Activated CD4-positive, alpha-beta T cell treated with anti-CD3 and anti-CD28 coated beads, Interleukin-10, Interleukin-2, amounts not matched to agents 100 ng/mL and 50 ng/mL, durations not matched to agents 16 hours and 8 hours (primary cell): ENCODE data around the gene KLRK1.
A peak's percentile ranks its signal among the peaks of the same experiment; 100 is the strongest.
"Not testable (repeated sequence)": the region's sequence is repeated elsewhere in the genome, so short reads cannot be mapped to it uniquely, and the experiment has no call there.

Experiments used
- DNase-seq: peaks from one replicate; pipeline ENCODE4 v3.0.0-alpha.2; 2020

The KLRK1 gene

DNA sequence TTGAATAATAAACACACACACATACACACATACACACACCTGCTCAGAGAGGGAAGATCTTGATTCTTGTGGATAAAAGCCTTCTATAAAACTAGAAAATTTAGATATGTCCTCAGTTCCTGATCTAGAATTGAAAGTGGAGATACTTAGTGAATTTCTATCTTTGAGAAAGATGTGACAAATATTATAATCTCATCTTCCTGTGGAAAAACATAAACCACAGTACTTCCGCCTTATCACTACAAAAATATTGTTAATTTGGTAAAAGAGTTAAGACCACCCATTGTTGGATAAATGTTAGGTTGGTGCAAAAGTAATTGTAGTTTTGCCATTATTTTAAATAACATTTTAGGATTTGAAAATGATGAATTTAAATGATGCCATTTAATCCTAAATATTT is at the start of gene KLRK1:
TSS of gene KLRK1 (minus strand) at position 138 of the 400 bp plus-strand sequence. CDS start 1,231 bp downstream, outside the sequence.
- DNase-seq = no peak

GRCh38 chr12:10437601-10438000 is 47.8 kb upstream of the KLRK1 start:
- not testable (repeated sequence) for DNase-seq

- DNase-seq = not testable (repeated sequence)
These were observed 46.0 kb upstream of the KLRK1 start, which contains the start of gene KLRC2 for GRCh38 chr12:10435816-10436215. Gene KLRC2 (minus strand): TSS chr12:10436010. CDS start chr12:10435986, 24 bp downstream.

- peak; percentile 17 for DNase-seq
These were observed 40.8 kb upstream of the KLRK1 start for GRCh38 chr12:10430623-10431022.

DNA sequence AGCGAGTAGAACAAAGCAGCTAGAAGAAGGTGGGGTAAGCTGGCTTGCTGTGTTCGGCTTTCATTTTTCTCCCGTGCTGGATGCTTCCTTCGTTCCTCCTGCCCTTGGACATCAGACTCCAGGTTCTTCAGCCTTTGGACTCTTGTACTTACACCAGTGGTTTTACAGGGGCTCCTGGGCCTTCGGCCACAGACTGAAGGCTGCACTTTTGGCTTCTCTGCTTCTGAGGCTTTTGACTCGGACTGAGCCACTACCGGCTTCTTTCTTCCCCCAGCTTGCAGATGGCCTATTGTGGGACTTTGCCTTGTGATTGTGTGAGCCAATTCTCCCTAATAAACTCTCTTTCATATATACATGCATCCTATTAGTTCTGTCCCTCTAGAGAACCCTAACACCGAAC is 36.1 kb upstream of the KLRK1 start:
- DNase-seq = not testable (repeated sequence)

DNA sequence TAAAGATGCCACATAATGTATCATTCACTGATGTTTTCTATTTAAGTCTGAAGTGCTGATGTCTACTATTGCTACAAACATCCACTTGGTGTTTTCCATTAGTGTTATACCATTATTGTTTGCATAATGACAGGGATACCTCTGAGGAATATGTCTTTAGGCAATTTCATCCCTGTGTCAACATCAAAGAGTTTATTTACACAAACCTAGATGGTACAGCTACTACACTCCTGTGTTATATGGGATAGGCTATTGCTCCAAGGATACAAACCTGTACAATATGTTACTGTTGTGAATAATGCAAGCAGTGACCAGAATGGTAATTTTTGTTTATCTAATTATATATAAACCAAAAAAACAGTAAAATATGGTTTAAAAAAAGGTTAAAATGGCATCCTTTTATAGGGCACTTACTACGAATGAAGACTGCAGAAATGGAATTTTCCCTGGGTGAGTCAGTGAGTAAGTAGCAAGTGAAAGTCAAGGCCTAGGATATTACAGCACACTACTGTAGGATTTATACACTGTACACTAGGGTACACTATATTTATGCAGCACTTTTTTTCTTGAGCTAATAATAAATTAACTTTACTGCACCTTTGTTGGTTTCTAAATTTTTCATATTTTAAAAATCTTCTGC is 34.5 kb upstream of the KLRK1 start:
- DNase-seq = not testable (repeated sequence)

DNA sequence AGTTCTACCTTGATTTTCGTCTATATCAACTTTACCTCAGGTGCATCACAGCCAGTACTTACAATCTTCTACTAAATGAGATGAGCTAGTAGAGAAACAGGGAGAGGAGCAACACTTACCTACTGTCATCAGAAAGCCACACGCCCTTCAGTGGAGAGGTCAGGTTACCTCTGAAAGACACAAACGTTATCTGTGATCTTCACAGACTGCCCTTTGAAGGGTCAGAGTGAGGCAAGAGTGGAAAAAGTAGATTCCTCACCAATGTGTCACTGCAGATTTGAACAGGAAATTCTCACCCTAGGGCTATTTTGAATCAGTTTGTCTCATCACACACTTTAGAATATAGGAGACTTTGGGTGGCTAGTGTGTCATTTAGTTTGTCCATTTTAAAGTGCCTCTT is 32.3 kb upstream of the KLRK1 start:
- not testable (repeated sequence) for DNase-seq

DNA sequence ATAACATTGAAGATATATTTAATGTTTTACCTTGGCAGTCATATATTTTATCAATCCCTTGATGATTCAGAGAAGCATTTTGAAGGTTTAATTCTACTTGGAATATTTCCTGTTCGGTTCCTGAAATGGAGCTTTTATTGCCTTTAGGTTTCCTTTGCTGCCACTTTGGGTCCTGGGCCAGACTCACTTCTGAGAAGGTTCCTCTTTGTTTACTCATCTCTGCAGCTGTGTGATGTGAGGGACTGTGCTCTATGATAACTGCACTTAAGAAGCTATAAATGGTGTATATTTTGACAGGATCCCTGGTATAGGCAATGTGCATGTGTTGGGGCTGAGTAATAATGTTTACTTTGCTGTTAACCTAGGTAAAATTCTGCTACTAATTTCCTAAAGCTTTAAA is 30.5 kb upstream of the KLRK1 start, which contains the start of gene KLRC3:
TSS of gene KLRC3 (minus strand) at position 262 of the 400 bp plus-strand sequence. CDS start at position 217, 45 bp downstream.
- DNase-seq = not testable (repeated sequence)

DNA sequence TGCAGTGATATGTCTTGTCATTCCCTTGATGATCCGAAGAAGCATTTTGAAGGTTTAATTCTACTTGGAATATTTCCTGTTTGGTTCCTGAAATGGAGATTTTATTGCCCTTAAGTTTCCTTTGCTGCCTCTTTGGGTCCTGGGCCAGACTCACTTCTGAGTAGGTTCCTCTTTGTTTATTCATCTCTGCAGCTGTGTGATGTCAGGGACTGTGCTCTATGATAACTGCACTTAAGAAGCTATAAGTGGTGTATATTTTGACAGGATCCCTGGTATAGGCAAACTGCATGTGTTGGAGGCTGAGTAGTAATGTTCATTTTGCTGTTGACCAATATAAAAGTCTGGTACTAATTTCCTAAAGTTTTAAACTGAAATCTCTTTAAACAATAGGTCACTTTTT is 19.6 kb upstream of the KLRK1 start, which contains the start of gene KLRC4:
TSS of gene KLRC4 (minus strand) at position 366 of the 400 bp plus-strand sequence. CDS start at position 184, 182 bp downstream.
- DNase-seq = no peak

GRCh38 chr12:10408842-10409241 is 19.0 kb upstream of the KLRK1 start:
- no peak for DNase-seq

- DNase-seq = no peak
These were observed 16.9 kb upstream of the KLRK1 start for GRCh38 chr12:10406725-10407124.

GRCh38 chr12:10405294-10405693 is 15.5 kb upstream of the KLRK1 start:
- DNase-seq = no peak

DNA sequence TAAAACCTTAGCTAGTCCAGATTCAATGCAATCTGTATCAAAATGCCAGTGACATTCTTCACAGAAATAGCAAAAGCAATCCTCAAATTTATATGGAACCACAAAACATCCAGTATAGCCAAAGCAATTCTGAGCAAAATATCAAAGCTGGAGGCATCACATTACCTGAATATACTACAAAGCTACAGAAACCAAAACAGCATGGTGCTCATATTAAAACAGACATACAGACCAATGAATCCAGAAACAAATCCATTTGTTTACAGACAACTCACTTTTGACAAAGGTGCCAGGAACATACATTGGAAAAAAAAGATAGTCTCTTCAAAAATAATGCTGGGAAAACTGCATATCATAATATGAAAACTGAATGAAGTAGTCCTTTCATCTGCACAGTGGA is 15.0 kb upstream of the KLRK1 start:
- DNase-seq = no peak

GRCh38 chr12:10400829-10401228 is 11.0 kb upstream of the KLRK1 start:
- no peak for DNase-seq

GRCh38 chr12:10398168-10398567 is 8.3 kb upstream of the KLRK1 start:
- DNase-seq = no peak

- DNase-seq = no peak
These were observed 7.5 kb upstream of the KLRK1 start for GRCh38 chr12:10397296-10397695.

- not testable (repeated sequence) for DNase-seq
These were observed 6.3 kb upstream of the KLRK1 start for GRCh38 chr12:10396176-10396575.

DNA sequence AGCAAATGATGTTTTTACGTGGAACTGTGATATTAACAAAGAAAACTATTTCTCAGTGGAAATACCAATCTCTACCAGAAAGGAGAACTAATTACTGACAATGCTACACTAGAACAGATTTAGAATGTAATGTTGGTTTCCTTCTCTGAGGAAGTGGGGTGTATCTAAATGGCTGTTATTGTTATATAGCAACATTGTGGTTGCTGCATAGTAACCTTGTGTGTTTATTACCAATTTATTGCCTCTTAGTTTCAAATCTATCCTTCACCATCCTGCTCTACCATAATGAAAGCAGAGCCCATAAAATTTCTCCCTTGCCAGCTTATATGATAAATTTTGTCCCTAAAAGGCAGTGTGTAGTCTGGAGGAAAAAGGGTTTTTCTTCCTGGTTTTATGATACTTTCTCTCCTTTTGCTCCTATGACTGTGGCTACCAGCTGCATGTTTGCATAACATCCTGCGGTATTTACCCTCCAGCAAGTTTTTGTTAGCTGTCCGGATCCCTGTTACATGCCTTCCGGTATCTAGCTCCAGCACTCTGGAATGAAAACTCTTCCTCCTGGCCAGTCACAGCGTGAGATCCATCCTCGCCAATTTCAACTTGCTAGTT is 5.7 kb upstream of the KLRK1 start:
- DNase-seq = no peak

GRCh38 chr12:10394531-10395152 is 4.8 kb upstream of the KLRK1 start:
- not testable (repeated sequence) for DNase-seq

- no peak for DNase-seq
These were observed 3.5 kb upstream of the KLRK1 start for GRCh38 chr12:10393291-10393690.

- DNase-seq = peak; percentile 26
These were observed 2.6 kb upstream of the KLRK1 start for GRCh38 chr12:10392394-10392930.

- DNase-seq = not testable (repeated sequence)
These were observed 1.1 kb upstream of the KLRK1 start for GRCh38 chr12:10390991-10391390.

DNA sequence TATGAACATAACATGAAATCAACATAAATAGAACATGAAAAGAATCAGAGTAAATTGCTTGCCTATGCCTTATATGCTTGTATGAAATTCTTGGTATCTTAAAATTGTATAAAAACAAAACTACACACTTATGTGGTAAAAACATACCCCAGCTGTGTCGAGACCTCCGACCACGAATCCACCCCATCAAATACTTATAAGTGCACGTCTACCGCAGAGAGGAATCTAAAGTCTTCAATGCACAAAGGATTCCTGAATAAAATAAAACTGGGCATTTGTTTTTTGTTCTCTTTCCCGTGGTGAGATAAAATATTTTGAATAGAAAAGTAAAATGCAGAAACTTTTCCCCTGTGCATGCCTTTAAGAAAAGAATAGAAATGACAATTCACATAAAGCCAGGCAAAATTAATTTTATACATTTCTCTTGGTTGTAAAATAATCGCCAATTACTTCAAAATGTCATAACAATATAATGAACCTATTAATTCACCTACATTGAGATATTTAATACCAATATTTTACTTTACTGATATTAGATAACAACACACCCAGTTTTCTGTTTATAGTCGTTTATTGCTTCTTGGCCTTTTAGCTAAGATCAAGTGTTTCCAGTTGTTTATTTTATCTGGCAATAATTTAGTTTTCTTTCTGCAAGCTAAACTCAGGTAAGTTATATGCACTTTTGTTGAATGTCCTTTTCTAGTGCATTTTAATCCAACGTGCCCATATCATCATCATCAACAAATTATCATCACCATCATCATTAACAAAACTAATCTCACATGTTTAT is 1.0 kb downstream of the KLRK1 start:
- no peak for DNase-seq
